Sigmoid colon (tissue), 7 donors: ENCODE results near the gene LYPD4. TPM values are rescaled to one million over a fixed set of nuclear protein-coding genes. Genes with fewer than 3 reads are reported as not detected.

Source experiments
- DNase-seq: peaks from one replicate; pipeline ENCODE4 v3.0.0-alpha.2; 2019
- H3K27ac ChIP-seq, 4 donors: fragments of 200-600 bp; sonication (generic); one replicate each; pipeline ENCODE4 v1.5.1; 2016 to 2019; ENCODE audit warnings: mild to moderate bottlenecking in 1 of 4
- H3K27me3 ChIP-seq, 3 donors: fragments of 200-600 bp; sonication (generic); one replicate each; pipeline ENCODE4 v1.5.1; 2019; ENCODE audit warnings: mild to moderate bottlenecking in 1 of 3
- H3K36me3 ChIP-seq, 4 donors: fragments of 200-600 bp; sonication (generic); one replicate each; pipeline ENCODE4 v1.5.1; 2016 to 2019
- H3K4me1 ChIP-seq, 4 donors: fragments of 200-600 bp; sonication (generic); one replicate each; pipeline ENCODE4 v1.5.1; 2017 to 2019
- H3K4me3 ChIP-seq, 4 donors: fragments of 200-600 bp; sonication (generic); one replicate each; pipeline ENCODE4 v1.5.1; 2017 to 2019; ENCODE audit warnings: mild to moderate bottlenecking in 2 of 4, moderate library complexity in 1 of 4
- H3K9me3 ChIP-seq, 4 donors: fragments of 200-600 bp in 3 of 4; sonication (generic) in 3 of 4; one replicate each; pipeline versions ENCODE4 v1.5.1 to v1.6.1; 2013 to 2019
- EP300 ChIP-seq, 4 donors: sonication (generic); formaldehyde crosslinking; IDR thresholded peaks; one replicate each; pipeline ENCODE4 v1.6.1; 2017; ENCODE audit warnings: antibody characterized with exemption in 4 of 4
- POLR2A ChIP-seq, 2 donors: fragments of 450-650 bp; IDR thresholded peaks; one replicate each; pipeline ENCODE4 v1.6.1; 2016; ENCODE audit warnings: antibody characterized with exemption in 2 of 2, mild to moderate bottlenecking in 2 of 2, moderate library complexity in 2 of 2
- POLR2AphosphoS5 ChIP-seq, 4 donors: sonication (generic); formaldehyde crosslinking; IDR thresholded peaks; one replicate each; pipeline ENCODE4 v1.6.1; 2017; ENCODE audit warnings: antibody characterized with exemption in 4 of 4
- WGBS, 2 donors: extraction: QIAGEN DNeasy Blood & Tissue Kit; methylation state at CpG; one replicate each; pipeline ENCODE4 v1.1.7; 2013; 5-methylcytosine and 5-hydroxymethylcytosine counted together
- intact Hi-C: fragments of 100-400 bp; cut with DNase I; formaldehyde crosslinking; loops from one replicate; pipeline ENCODE4 v1.15.1; 2023
- polyA plus RNA-seq, 3 donors: library from polyadenylated mRNA; stranded (reverse); fragments of 200-250 nt; gene quantifications; one replicate each; pipeline ENCODE4 v1.2.3, GENCODE V29; 2013
- total RNA-seq, 4 donors: library from RNA; depleted of rRNA; stranded (reverse); fragments of >200 nt; gene quantifications; one replicate each; pipeline ENCODE4 v1.1.0, GENCODE V29; 2016
- TF ChIP-seq, protein P1 (sequence below), 4 experiments: fragments of 450-650 bp in 3 of 4; fragments of 200-600 bp in 1 of 4; IDR thresholded peaks; one replicate each; pipeline ENCODE4 v1.5.1; 2016 to 2019; ENCODE audit warnings: antibody characterized with exemption in 4 of 4, mild to moderate bottlenecking in 3 of 4, moderate library complexity in 2 of 4
- donor health status: healthy with polysubstance abuse.
- donor health status: Bipolar disorder and iron deficiency.
- donor health status: healthy.

The LYPD4 gene
- total and polyA plus RNA-seq, 7 donors, result 0.60 TPM; not detected in 6

DNA sequence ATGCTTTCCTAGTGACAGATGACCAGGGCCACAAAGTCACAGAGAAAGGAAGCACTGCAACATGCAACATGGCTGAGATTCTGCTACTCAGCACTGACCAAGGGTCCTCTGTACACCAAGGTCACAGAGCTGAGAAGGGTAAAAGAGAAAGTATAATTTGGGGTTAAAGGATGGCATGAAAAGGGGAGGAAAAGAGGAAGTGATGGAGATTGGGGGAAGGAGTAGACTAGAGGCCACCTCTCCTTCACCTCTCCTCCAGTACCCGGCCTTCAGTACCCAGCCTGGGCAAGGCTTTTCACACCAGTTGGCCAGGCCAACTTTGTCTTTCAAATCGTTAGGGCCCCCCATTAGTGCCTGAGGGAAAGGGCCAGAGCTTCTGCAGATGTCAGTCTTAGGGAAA, 9.3 kb upstream of the LYPD4 start:
- H3K4me1 ChIP-seq, result no peaks in the 10 kb centered on the region

DNA sequence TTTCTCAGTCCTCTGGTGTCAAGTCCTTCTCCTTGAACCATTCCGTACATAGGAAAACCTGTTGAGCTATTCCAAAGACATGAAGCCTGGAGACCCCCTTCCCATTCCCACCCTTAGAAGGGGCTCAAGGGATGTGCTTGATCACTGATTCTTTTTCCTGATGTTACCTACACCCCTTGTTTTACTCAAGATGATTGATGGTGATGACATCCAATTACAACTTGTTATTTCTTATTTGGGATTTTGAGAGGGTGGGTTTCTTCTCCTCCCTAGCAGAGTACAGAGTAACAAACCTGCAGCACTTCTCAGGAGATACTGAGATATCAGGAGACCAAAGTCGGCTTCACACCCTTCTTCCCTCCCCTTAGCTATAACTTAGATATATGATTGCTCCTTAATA, 8.9 kb upstream of the LYPD4 start:
- no peaks in the 10 kb centered on the region for H3K4me1 ChIP-seq
- H3K9me3 ChIP-seq, result no peaks in the 10 kb centered on the region
- H3K27me3 ChIP-seq, result no peaks in the 10 kb centered on the region
- no peak overlapping the region for H3K27ac ChIP-seq
- intact Hi-C loops, result no loop called here
- WGBS, 2 donors, result 39 to 88% methylated on average over 2 of the region's 2 CpGs
- H3K36me3 ChIP-seq, result no peaks in the 10 kb centered on the region
- TF ChIP-seq EP300 (IDR thresholded peaks at IDR 0.05) (no peak), POLR2AphosphoS5 (IDR thresholded peaks at IDR 0.05) (no peak)
- no peak for DNase-seq
- H3K4me3 ChIP-seq, result no peak overlapping the region

More for the DNA sequence above, 9.3 kb upstream of the LYPD4 start:
- WGBS, 2 donors, result 74 to 75% methylated on average over 2 of the region's 2 CpGs
- Histone ChIP-seq H3K4me3 (no peak overlapping the region), H3K27me3 (no peaks in the 10 kb centered on the region), H3K36me3 (no peaks in the 10 kb centered on the region), H3K27ac (no peak overlapping the region), H3K9me3 (no peaks in the 10 kb centered on the region)
- TF ChIP-seq POLR2A (IDR thresholded peaks at IDR 0.05) (no peak), POLR2AphosphoS5 (IDR thresholded peaks at IDR 0.05) (no peak), EP300 (IDR thresholded peaks at IDR 0.05) (no peak)
- TF ChIP-seq, protein P1, sequence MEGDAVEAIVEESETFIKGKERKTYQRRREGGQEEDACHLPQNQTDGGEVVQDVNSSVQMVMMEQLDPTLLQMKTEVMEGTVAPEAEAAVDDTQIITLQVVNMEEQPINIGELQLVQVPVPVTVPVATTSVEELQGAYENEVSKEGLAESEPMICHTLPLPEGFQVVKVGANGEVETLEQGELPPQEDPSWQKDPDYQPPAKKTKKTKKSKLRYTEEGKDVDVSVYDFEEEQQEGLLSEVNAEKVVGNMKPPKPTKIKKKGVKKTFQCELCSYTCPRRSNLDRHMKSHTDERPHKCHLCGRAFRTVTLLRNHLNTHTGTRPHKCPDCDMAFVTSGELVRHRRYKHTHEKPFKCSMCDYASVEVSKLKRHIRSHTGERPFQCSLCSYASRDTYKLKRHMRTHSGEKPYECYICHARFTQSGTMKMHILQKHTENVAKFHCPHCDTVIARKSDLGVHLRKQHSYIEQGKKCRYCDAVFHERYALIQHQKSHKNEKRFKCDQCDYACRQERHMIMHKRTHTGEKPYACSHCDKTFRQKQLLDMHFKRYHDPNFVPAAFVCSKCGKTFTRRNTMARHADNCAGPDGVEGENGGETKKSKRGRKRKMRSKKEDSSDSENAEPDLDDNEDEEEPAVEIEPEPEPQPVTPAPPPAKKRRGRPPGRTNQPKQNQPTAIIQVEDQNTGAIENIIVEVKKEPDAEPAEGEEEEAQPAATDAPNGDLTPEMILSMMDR (IDR thresholded peaks at IDR 0.05), result no peak
- intact Hi-C loops, result no loop called here
- no peak for DNase-seq

DNA sequence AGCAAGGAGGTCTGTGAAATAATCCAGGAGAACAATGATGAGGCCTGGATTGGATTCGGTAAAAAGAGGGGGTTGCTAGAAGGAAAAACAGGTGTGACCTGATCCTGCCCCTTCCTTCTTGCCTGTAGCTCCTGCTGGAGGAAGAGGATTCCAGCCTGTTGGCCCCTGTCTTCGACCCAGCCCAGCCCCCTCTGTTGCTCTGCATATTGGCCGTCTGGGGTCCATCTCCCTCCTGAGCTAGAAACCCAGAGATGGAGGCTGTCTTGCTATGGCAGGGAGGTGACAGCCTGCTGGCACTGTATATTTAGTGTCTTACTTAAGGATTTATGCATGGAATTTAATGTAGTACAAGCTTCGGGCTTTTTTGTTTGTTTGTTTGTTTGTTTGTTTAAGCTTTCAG, 7.0 kb upstream of the LYPD4 start:
- Histone ChIP-seq H3K4me3 (no peak overlapping the region), H3K36me3 (no peaks in the 10 kb centered on the region), H3K27me3 (no peaks in the 10 kb centered on the region), H3K27ac (no peak overlapping the region), H3K4me1 (no peaks in the 10 kb centered on the region), H3K9me3 (no peaks in the 10 kb centered on the region)
- no peak for TF ChIP-seq POLR2AphosphoS5 (IDR thresholded peaks at IDR 0.05)
- no peak for TF ChIP-seq EP300 (IDR thresholded peaks at IDR 0.05)
- TF ChIP-seq, protein P1 (IDR thresholded peaks at IDR 0.05), result no peak
- TF ChIP-seq POLR2A (IDR thresholded peaks at IDR 0.05), result no peak
- intact Hi-C loops, result no loop called here
- DNase-seq, result no peak
- 51 to 56% methylated on average over 4 of the region's 4 CpGs for WGBS, 2 donors

DNA sequence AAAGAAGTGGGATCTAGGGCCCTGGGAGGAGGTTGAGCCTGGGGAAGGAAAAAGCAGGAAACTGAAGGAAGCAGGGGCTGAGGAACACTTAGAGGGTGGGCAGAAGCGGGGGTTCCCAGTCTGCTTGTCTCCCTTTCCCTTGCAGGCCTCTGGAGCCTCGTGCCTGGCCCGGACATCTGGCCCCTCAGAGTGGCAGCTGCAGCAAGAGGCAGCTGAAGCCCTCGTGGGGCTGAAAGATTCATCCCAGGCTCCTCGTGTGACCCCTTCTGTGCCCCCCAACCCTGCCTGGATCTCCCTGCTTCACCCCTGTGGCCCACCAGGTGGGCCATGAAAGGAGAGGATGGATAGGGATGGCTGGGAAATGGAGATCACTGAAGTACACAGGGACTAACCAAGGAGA, 5.9 kb upstream of the LYPD4 start:
- intact Hi-C loops, result no loop called here
- H3K9me3 ChIP-seq, result no peaks in the 10 kb centered on the region
- H3K36me3 ChIP-seq, result no peaks in the 10 kb centered on the region
- H3K27me3 ChIP-seq, result no peaks in the 10 kb centered on the region
- no peak overlapping the region for H3K4me3 ChIP-seq
- TF ChIP-seq, protein P1 (IDR thresholded peaks at IDR 0.05), result no peak
- TF ChIP-seq EP300 (IDR thresholded peaks at IDR 0.05) (no peak), POLR2A (IDR thresholded peaks at IDR 0.05) (no peak), POLR2AphosphoS5 (IDR thresholded peaks at IDR 0.05) (no peak)
- no peak overlapping the region for H3K27ac ChIP-seq
- no peaks in the 10 kb centered on the region for H3K4me1 ChIP-seq
- WGBS, 2 donors, result 71 to 79% methylated on average over 5 of the region's 5 CpGs
- DNase-seq, result no peak

DNA sequence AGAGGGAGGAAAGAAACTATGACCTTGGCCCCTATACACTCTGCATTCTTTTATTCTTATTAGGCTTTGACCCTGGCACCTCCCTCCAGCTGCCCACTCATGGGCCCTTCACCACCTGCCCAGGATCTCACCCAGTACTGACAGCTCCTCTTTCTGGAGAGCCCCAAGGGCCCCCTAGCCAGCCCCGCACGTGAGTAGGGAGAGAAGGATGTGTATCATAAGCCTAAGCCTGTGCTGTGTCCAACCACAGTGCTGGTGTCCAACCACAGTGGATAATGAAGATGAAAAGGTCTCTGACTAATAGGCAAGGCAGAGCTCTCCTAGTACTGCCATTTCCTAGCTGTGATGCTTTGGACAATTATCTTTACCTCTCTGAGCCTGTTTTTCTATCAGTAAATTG, 4.6 kb upstream of the LYPD4 start:
- H3K27me3 ChIP-seq, result no peaks in the 10 kb centered on the region
- 82% methylated on average over 2 of the region's 2 CpGs for WGBS, 2 donors
- intact Hi-C loops, result no loop called here

More for the DNA sequence above, 4.6 kb upstream of the LYPD4 start:
- Histone ChIP-seq H3K36me3 (no peaks in the 10 kb centered on the region), H3K4me3 (no peak overlapping the region), H3K27ac (no peak overlapping the region), H3K9me3 (peaks cover 0 to 5% (median 0%) of the 10 kb centered on the region in 4 donors), H3K4me1 (no peaks in the 10 kb centered on the region)
- TF ChIP-seq POLR2A (IDR thresholded peaks at IDR 0.05) (no peak), EP300 (IDR thresholded peaks at IDR 0.05) (no peak), POLR2AphosphoS5 (IDR thresholded peaks at IDR 0.05) (no peak)
- TF ChIP-seq, protein P1 (IDR thresholded peaks at IDR 0.05), result no peak
- no peak for DNase-seq
